K562 (cell line): ENCODE data around the gene TRIM33. TPM values are rescaled to one million over a fixed set of nuclear protein-coding genes. Genes with fewer than 3 reads are reported as not detected.

Experiments used
- FOXM1 ChIP-seq, 2 experiments: fragments of 450-650 bp in 1 of 2; sonication (generic) in 1 of 2; formaldehyde crosslinking in 1 of 2; IDR thresholded peaks; 2 replicates each; pipeline versions ENCODE4 v1.6.1 to v1.9.0; 2017 to 2022; ENCODE audit warnings: low read depth in 2 of 2, mild to moderate bottlenecking in 2 of 2, missing genetic modification reagents in 1 of 2, moderate library complexity in 1 of 2
- L3MBTL2 ChIP-seq: fragments of 450-650 bp; IDR thresholded peaks from 2 replicates; pipeline ENCODE4 v1.6.1; 2016; ENCODE audit warnings: mild to moderate bottlenecking, moderate library complexity
- MEIS2 ChIP-seq: fragments of 450-650 bp; IDR thresholded peaks from 2 replicates; pipeline ENCODE4 v1.6.1; 2014; ENCODE audit warnings: mild to moderate bottlenecking; ENCODE audit not compliant: partially characterized antibody
- NFE2 ChIP-seq: IDR thresholded peaks from 2 replicates; pipeline ENCODE4 v1.6.1; 2014; ENCODE audit warnings: antibody characterized with exemption, low read depth
- NR1H2 ChIP-seq: sonication (generic); formaldehyde crosslinking; IDR thresholded peaks from 2 replicates; pipeline ENCODE4 v1.4.0; 2020; ENCODE audit warnings: mild to moderate bottlenecking, missing genetic modification reagents
- PBX2 ChIP-seq, 2 experiments: IDR thresholded peaks in 1 of 2; conservative IDR thresholded peaks in 1 of 2; 2 replicates each; pipeline ENCODE4 v1.6.1; 2016; ENCODE audit warnings: low read depth in 2 of 2, mild to moderate bottlenecking in 1 of 2, missing compliant biosample characterization in 1 of 2, missing genetic modification characterization in 1 of 2, moderate library complexity in 1 of 2
- POLR2G ChIP-seq: fragments of 200-400 bp; formaldehyde crosslinking; IDR thresholded peaks from 2 replicates; pipeline ENCODE4 v1.6.1; 2017; ENCODE audit warnings: low read depth, mild to moderate bottlenecking, antibody characterized with exemption, low read length, moderate library complexity
- TCF7 ChIP-seq: sonication (generic); IDR thresholded peaks from 2 replicates; pipeline ENCODE4 v1.6.1; 2016; ENCODE audit warnings: antibody characterized with exemption, borderline replicate concordance
- ZBTB11 ChIP-seq, 3 experiments: fragments of 200-800 bp in 1 of 3; fragments of 250-450 bp in 1 of 3; fragments of 450-650 bp in 1 of 3; sonication (Bioruptor Pico) in 1 of 3; sonication (Bioruptor generic) in 1 of 3; formaldehyde crosslinking in 1 of 3; IDR thresholded peaks; 2 replicates each; pipeline versions ENCODE4 v1.6.1 to v1.8.0; 2016 to 2022; ENCODE audit warnings: mild to moderate bottlenecking in 2 of 3, missing genetic modification characterization in 2 of 3, missing compliant biosample characterization in 1 of 3, moderate library complexity in 1 of 3
- ZNF280B ChIP-seq: fragments of 250-450 bp; sonication (Bioruptor Pico); IDR thresholded peaks from 2 replicates; pipeline ENCODE4 v1.5.1; 2021; ENCODE audit warnings: mild to moderate bottlenecking
- ZNF609 ChIP-seq: sonication (generic); formaldehyde crosslinking; IDR thresholded peaks from 2 replicates; pipeline ENCODE4 v1.8.1; 2023; ENCODE audit warnings: missing genetic modification reagents, mild to moderate bottlenecking, borderline replicate concordance
- polyA plus RNA-seq, 8 experiments: library from polyadenylated mRNA; depleted of rRNA in 4 of 8; stranded (reverse) in 5 of 8; unstranded in 3 of 8; fragments of >200 nt; fragmentation: Nextera tagmentation in 2 of 8; fragmentation: Illumina TruSeq in 1 of 8; extraction: Ambion mirVana in 2 of 8; extraction: Trizol in 1 of 8; gene quantifications; 2 replicates each; pipeline versions ENCODE4 v1.2.1 to v1.2.3, GENCODE V29; 2011 to 2014; ENCODE audit warnings: inconsistent platforms in 1 of 8, missing spikeins in 1 of 8
- total RNA-seq, 7 experiments: library from RNA; depleted of rRNA in 6 of 7; stranded (reverse); fragments of >200 nt in 6 of 7; fragmentation: Illumina TruSeq in 2 of 7; extraction: Trizol in 2 of 7; gene quantifications; 2 replicates each; pipeline versions ENCODE4 v1.2.1 to v1.2.3, GENCODE V29; 2011 to 2021; ENCODE audit warnings: low replicate concordance in 1 of 7

Gene TRIM33
- total and polyA plus RNA-seq, 9 of the 15 experiments (the other 6 are each of a cell fraction or from before 2014, with no cell fraction given) = 9.3 to 58.4 (median 40.2) TPM

GRCh38 chr1:114388432-114389003 lies 122.5 kb downstream of the TRIM33 start (continued):
- TF ChIP-seq PBX2 (CRISPR knock-in tag; IDR thresholded peaks at IDR 0.05; ENCODE audit: low read depth) (no peak), PBX2 (tag; conservative IDR thresholded peaks at IDR 0.05; ENCODE audit: low read depth) (peak; percentile 97), TCF7 (peak; percentile 96), MEIS2 (peak; percentile 99), ZNF280B (CRISPR knock-in tag) (no peak), ZNF609 (CRISPR knock-in tag) (no peak), ZBTB11 (CRISPR knock-in tag; IDR thresholded peaks at IDR 0.05) (peak in 1 of 3 experiments; percentile 66; a peak in 2 of 6 replicates), POLR2G (no peak; the same call in 1 of the 2 replicates), NR1H2 (CRISPR knock-in tag) (no peak), L3MBTL2 (peak; percentile 59; the same call in 1 of the 2 replicates), FOXM1 (IDR thresholded peaks at IDR 0.05; ENCODE audit: low read depth) (peak; percentile 93), FOXM1 (CRISPR knock-in tag; IDR thresholded peaks at IDR 0.05; ENCODE audit: low read depth) (no peak), NFE2 (peak; percentile 31; the same call in 1 of the 2 replicates)
